Ishikawa (cell line): Measurements from ENCODE around the gene ARHGEF17.

ENCODE experiments used
- EGR1 ChIP-seq: IDR thresholded peaks from 2 replicates; pipeline ENCODE4 v1.6.1; 2012
- EP300 ChIP-seq: IDR thresholded peaks from 2 replicates; pipeline ENCODE4 v1.6.1; 2012; ENCODE audit warnings: borderline replicate concordance
- MAX ChIP-seq: IDR thresholded peaks from 2 replicates; pipeline ENCODE4 v1.6.1; 2012
- NFIC ChIP-seq: IDR thresholded peaks from 2 replicates; pipeline ENCODE4 v1.6.1; 2012
- RAD21 ChIP-seq: IDR thresholded peaks from 2 replicates; pipeline ENCODE4 v1.6.1; 2012; ENCODE audit warnings: low read depth
- REST ChIP-seq: IDR thresholded peaks from 2 replicates; pipeline ENCODE4 v1.6.1; 2012; ENCODE audit warnings: low read depth, mild to moderate bottlenecking
- TAF1 ChIP-seq: IDR thresholded peaks from 2 replicates; pipeline ENCODE4 v1.6.1; 2012; ENCODE audit warnings: low read depth, mild to moderate bottlenecking
- USF1 ChIP-seq: IDR thresholded peaks from 2 replicates; pipeline ENCODE4 v1.6.1; 2012
- YY1 ChIP-seq: IDR thresholded peaks from 2 replicates; pipeline ENCODE4 v1.6.1; 2012; ENCODE audit warnings: low read depth

- TF ChIP-seq RAD21 = no peak
- no peak for TF ChIP-seq EP300
- no peak for TF ChIP-seq TAF1
- no peak for TF ChIP-seq REST
- no peak for TF ChIP-seq EGR1
- TF ChIP-seq YY1 = no peak
- no peak for TF ChIP-seq MAX
- TF ChIP-seq NFIC = no peak
- TF ChIP-seq USF1 = no peak
Observed at GRCh38 chr11:73317373-73317772, 9.3 kb downstream of the ARHGEF17 start.
